Sigmoid colon (tissue), 4 donors: Measurements from ENCODE around the gene VTI1B.

Source experiments
- POLR2AphosphoS5 ChIP-seq, 4 donors: sonication (generic); formaldehyde crosslinking; IDR thresholded peaks; one replicate each; pipeline ENCODE4 v1.6.1; 2017; ENCODE audit warnings: antibody characterized with exemption in 4 of 4
- TF ChIP-seq, protein P1 (sequence below), 4 experiments: fragments of 450-650 bp in 3 of 4; fragments of 200-600 bp in 1 of 4; IDR thresholded peaks; one replicate each; pipeline ENCODE4 v1.5.1; 2016 to 2019; ENCODE audit warnings: antibody characterized with exemption in 4 of 4, mild to moderate bottlenecking in 3 of 4, moderate library complexity in 2 of 4

DNA sequence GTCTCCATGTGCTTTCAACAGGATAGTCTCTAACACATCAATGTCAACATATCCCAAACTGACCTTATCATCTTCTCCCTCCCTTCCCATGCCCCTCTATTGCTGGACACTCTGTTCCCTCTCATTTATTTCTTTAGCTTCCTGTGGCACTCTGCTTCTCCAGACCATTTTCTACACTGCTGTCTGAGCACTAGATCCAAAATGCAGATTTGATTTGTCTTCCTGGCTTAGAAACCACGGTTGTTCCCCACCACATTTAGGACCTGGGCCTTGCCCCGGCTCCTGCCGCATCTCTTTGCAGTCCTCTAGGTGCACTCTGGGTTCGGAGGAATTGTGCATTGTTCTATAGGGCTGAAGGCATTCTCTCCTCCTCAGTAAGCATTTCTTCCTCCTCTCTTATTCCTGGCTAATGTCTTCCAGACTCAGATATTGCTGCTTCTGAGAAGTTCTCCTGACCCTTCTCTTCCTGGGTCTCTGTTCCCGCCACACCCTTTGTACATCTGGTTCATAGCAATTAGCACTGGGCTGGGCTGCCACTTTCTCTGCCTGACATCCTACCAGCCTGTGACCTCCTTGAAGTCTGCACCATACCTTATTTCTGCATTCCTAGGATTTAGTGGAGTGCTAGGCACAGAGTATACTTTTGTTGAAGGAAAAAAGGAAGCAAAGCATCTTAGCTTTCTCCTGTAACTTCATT is 40.8 kb downstream of the VTI1B start:
- TF ChIP-seq, protein P1, sequence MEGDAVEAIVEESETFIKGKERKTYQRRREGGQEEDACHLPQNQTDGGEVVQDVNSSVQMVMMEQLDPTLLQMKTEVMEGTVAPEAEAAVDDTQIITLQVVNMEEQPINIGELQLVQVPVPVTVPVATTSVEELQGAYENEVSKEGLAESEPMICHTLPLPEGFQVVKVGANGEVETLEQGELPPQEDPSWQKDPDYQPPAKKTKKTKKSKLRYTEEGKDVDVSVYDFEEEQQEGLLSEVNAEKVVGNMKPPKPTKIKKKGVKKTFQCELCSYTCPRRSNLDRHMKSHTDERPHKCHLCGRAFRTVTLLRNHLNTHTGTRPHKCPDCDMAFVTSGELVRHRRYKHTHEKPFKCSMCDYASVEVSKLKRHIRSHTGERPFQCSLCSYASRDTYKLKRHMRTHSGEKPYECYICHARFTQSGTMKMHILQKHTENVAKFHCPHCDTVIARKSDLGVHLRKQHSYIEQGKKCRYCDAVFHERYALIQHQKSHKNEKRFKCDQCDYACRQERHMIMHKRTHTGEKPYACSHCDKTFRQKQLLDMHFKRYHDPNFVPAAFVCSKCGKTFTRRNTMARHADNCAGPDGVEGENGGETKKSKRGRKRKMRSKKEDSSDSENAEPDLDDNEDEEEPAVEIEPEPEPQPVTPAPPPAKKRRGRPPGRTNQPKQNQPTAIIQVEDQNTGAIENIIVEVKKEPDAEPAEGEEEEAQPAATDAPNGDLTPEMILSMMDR (IDR thresholded peaks at IDR 0.05) = no peak
- no peak for TF ChIP-seq POLR2AphosphoS5 (IDR thresholded peaks at IDR 0.05)
